ENCODE measurements around the gene SLC25A21.

DNA sequence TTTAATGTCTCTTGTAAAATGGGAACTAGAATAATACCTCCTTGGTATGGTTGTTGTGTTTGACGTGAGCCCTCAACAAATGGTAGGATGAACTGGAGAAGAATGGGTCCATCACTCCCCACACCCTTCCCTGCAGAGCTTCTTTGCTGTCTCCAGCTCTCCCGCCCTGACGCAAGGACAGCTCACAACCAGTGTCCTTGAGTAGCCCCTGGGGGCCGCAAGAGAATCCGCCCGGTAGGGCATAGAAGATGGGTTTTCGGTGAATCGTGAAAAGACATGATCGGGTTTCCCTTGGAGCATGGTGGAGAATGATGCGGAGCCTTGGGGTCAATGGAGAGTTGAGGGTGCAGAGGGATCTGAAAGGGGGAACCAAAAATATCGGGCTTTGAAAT is 516.8 kb downstream of the SLC25A21 start:
- TF ChIP-seq EZH2 (IDR thresholded peaks at IDR 0.05; ENCODE audit: low read length, missing control alignments), result no peak
- TF ChIP-seq, protein P1, sequence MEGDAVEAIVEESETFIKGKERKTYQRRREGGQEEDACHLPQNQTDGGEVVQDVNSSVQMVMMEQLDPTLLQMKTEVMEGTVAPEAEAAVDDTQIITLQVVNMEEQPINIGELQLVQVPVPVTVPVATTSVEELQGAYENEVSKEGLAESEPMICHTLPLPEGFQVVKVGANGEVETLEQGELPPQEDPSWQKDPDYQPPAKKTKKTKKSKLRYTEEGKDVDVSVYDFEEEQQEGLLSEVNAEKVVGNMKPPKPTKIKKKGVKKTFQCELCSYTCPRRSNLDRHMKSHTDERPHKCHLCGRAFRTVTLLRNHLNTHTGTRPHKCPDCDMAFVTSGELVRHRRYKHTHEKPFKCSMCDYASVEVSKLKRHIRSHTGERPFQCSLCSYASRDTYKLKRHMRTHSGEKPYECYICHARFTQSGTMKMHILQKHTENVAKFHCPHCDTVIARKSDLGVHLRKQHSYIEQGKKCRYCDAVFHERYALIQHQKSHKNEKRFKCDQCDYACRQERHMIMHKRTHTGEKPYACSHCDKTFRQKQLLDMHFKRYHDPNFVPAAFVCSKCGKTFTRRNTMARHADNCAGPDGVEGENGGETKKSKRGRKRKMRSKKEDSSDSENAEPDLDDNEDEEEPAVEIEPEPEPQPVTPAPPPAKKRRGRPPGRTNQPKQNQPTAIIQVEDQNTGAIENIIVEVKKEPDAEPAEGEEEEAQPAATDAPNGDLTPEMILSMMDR (conservative IDR thresholded peaks at IDR 0.05 in 1 of 2, IDR thresholded peaks at IDR 0.05 in 1 of 2; ENCODE audit: low read depth in 1 of 2, low read length in 2 of 2), result no peak
